BLaER1 treated with 17β-estradiol and CSF1 and Interleukin-3, amounts not matched to agents 10 nM and 100 nM (cell line): Measurements from ENCODE around the gene B3GAT1.

ENCODE experiments used
- H3K27ac ChIP-seq, 11 experiments: shearing (Covaris generic); formaldehyde crosslinking; 2 replicates each; pipeline ENCODE4 v1.8.1; 2022
- H3K27me3 ChIP-seq, 11 experiments: shearing (Covaris generic); formaldehyde crosslinking; 2 replicates each; pipeline ENCODE4 v1.8.1; 2022
- H3K36me3 ChIP-seq, 11 experiments: shearing (Covaris generic); formaldehyde crosslinking; 2 replicates each; pipeline ENCODE4 v1.8.1; 2022
- H3K4me1 ChIP-seq, 10 experiments: shearing (Covaris generic); formaldehyde crosslinking; 2 replicates each; pipeline ENCODE4 v1.8.1; 2022
- H3K4me2 ChIP-seq, 11 experiments: shearing (Covaris generic); formaldehyde crosslinking; 2 replicates each; pipeline ENCODE4 v1.8.1; 2022
- H3K4me3 ChIP-seq, 10 experiments: shearing (Covaris generic); formaldehyde crosslinking; 2 replicates each; pipeline ENCODE4 v1.8.1; 2022
- H3K9ac ChIP-seq, 11 experiments: shearing (Covaris generic); formaldehyde crosslinking; 2 replicates each; pipeline ENCODE4 v1.8.1; 2022
- H3K9me3 ChIP-seq, 11 experiments: shearing (Covaris generic); formaldehyde crosslinking; replicated peaks in 1 of 11; 2 replicates each; pipeline ENCODE4 v1.8.1; 2022
- H4K20me1 ChIP-seq, 11 experiments: shearing (Covaris generic); formaldehyde crosslinking; 2 replicates each; pipeline ENCODE4 v1.8.1; 2022
- Cebpa-rat ChIP-seq, 11 experiments: shearing (Covaris generic); IDR thresholded peaks; 2 replicates each; pipeline ENCODE4 v1.8.1; 2022

Gene B3GAT1

DNA sequence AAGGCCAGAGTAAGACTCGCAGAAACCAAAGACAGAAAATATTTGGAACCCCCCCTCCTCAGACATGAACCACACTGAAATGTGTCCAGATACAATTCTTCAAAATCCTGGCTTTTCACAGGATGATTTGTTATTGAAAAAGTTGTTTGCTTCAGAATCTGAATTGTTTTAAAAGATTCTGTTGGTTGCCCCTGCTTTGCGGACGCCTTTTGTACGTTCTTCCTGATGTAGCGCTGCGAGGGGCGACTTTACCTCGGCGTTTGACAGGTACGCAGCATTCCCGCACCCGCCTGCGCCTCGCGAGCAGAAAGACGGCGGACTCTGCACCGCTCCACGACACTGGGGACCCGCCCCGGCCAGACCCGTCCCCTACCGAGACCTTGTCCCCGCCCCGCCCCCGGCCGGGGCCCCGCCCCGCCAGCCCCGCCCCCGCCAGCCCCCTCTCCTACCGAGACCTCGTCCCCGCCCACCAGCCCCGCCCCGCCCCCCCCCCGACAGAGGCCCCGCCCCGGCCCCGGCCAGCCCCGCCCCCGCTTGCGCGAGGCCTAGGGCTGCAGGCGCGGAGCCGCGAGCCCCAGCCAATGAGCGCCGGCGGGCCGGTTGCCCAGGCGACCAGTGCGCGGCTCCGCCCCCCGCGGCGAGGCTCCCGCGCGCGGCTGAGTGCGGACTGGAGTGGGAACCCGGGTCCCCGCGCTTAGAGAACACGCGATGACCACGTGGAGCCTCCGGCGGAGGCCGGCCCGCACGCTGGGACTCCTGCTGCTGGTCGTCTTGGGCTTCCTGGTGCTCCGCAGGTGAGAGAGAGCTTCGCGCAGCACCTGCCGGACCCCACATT is 80.5 kb downstream of the B3GAT1 start, which contains the start of gene GLB1L2:
TSS of gene GLB1L2 (plus strand) at position 635 of the 835 bp plus-strand sequence. CDS start at position 709, 74 bp downstream.
- H3K4me3 ChIP-seq = peak within 1 kb of the TSS; percentile 52 to 74 (median 64)
- no peak for TF ChIP-seq Cebpa-rat (IDR thresholded peaks at IDR 0.05)
- H3K4me2 ChIP-seq = peak within 1 kb of the TSS; percentile 96 to 100 (median 99)
- H4K20me1 ChIP-seq = peaks cover 0 to 17% (median 0%) of the 10 kb centered on the region in 11 experiments; a peak in 6 of 22 replicates
- H3K9me3 ChIP-seq = no peaks in the 10 kb centered on the region
- H3K27ac ChIP-seq = peak within 1 kb of the TSS in 8 of 11 experiments; percentile 8 to 42 (median 28); a peak in 7 of 22 replicates
- H3K4me1 ChIP-seq = peaks cover 12 to 28% (median 18%) of the 10 kb centered on the region in 10 experiments
- H3K36me3 ChIP-seq = no peaks in the 10 kb centered on the region
- H3K27me3 ChIP-seq = peaks cover 25 to 42% (median 39%) of the 10 kb centered on the region in 11 experiments
- H3K9ac ChIP-seq = peak within 1 kb of the TSS; percentile 27 to 75 (median 61); a peak in 19 of 22 replicates

DNA sequence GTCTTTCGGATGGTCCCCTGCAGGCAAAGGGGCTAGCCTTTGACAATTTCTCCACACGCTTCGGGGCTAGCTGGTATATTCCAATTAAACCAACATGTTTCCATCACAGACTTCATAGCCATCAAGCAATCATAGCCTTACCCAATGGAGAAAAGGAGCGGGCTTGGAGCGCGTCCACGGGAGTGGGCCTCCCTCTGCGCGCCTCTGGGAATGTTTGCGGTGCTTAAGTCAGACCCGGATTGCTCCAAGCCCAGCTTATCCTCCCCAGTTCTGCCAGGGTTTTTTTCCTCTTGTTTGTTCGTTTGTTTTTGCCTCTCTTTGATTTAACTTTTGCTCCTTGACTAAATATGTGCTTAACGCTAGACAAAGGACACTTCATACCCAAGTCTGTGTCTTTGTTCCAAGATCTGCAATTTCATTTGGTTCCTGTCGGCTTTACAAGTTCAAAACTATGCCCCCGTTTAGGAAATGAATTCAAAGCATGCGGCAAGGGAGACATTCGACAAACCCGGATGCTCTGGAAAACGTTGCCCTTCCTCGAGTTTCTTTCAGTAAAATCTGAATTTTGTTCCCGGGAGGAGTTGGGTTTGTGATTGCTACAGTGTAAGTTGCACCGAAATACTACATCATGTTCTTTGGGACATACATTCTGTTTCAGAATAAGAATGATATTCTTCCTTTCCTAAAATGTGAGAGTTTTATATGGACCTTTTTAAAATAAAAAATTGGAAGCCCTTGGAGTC is 81.3 kb downstream of the B3GAT1 start:
- peaks cover 0 to 17% (median 0%) of the 10 kb centered on the region in 11 experiments; a peak in 6 of 22 replicates for H4K20me1 ChIP-seq
- peak overlapping the region; percentile 46 to 66 (median 55); a peak in 16 of 20 replicates for H3K4me3 ChIP-seq
- H3K4me1 ChIP-seq = peaks cover 12 to 28% (median 18%) of the 10 kb centered on the region in 10 experiments
- no peaks in the 10 kb centered on the region for H3K9me3 ChIP-seq
- no peak for TF ChIP-seq Cebpa-rat (IDR thresholded peaks at IDR 0.05)
- peak overlapping the region; percentile 78 to 99 (median 88); a peak in 21 of 22 replicates for H3K4me2 ChIP-seq
- H3K9ac ChIP-seq = peak overlapping the region in 1 of 11 experiments; percentile 33; a peak in 2 of 22 replicates
- peaks cover 25 to 42% (median 39%) of the 10 kb centered on the region in 11 experiments for H3K27me3 ChIP-seq
- no peaks in the 10 kb centered on the region for H3K36me3 ChIP-seq
- no peak overlapping the region for H3K27ac ChIP-seq
